ENCODE results near the gene PINK1.

DNA sequence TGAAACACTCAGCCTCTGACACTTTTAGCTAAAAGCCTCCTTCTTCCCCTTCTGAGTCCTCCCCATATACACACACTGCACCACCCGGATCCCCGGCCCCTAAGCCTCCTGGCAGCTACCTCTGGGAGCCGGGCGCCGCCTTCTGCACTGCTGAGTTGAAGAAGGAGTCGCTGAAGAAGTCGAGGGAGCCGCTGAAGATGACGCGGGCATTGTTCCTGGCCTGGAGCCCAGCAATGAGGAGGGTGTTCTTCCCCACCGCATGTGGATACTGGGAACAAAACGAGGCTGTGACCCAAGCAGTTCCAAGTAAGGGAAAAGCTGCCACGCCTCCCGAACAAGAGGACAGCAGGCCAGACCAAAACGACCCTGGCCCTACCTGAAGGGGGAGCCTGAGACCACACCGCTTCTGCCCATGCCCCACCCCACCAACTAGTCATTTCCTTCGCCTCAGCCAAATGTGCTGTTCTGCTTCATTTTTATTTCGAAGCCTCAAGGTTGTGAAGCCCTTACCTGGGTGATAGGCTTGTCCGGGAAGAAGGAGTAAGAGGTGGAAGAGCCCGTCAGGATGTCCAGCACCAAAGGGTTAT, 20.9 kb downstream of the PINK1 start:
- TF ChIP-seq, protein P1, sequence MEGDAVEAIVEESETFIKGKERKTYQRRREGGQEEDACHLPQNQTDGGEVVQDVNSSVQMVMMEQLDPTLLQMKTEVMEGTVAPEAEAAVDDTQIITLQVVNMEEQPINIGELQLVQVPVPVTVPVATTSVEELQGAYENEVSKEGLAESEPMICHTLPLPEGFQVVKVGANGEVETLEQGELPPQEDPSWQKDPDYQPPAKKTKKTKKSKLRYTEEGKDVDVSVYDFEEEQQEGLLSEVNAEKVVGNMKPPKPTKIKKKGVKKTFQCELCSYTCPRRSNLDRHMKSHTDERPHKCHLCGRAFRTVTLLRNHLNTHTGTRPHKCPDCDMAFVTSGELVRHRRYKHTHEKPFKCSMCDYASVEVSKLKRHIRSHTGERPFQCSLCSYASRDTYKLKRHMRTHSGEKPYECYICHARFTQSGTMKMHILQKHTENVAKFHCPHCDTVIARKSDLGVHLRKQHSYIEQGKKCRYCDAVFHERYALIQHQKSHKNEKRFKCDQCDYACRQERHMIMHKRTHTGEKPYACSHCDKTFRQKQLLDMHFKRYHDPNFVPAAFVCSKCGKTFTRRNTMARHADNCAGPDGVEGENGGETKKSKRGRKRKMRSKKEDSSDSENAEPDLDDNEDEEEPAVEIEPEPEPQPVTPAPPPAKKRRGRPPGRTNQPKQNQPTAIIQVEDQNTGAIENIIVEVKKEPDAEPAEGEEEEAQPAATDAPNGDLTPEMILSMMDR (conservative IDR thresholded peaks at IDR 0.05; ENCODE audit: low read depth, low read length) = no peak
- TF ChIP-seq EZH2 (IDR thresholded peaks at IDR 0.05; ENCODE audit: low read length, unreplicated experiment) (no peak), EZH2phosphoT487 (IDR thresholded peaks at IDR 0.05; ENCODE audit: borderline replicate concordance, low read length) (no peak)
